Panc1 (cell line): Measurements from ENCODE around the gene SLIT3. TPM values are rescaled to one million over a fixed set of nuclear protein-coding genes. Genes with fewer than 3 reads are reported as not detected.

ENCODE experiments used
- ATAC-seq: fragments of 200-7000 bp; cut with Tn5 transposase; 2 replicates; pipeline ENCODE4 v1.9.1; 2020; ENCODE audit warnings: mild to moderate bottlenecking, moderate library complexity
- BruUV-seq: library from RNA; stranded (reverse); fragments of 400-500 nt; replicated peaks from 2 replicates; lab custom pipeline; 2021; lab: Mats Ljungman, UMichigan
- CTCF ChIA-PET: fragments of 300-600 bp; sonication (Branson Sonifier 250); formaldehyde crosslinking; loops from one replicate; lab custom pipeline; 2022; ENCODE audit warnings: antibody characterized with exemption; lab: Charles Lee
- POLR2A ChIA-PET: fragments of 300-600 bp; sonication (Branson Sonifier 250); formaldehyde crosslinking; loops from one replicate; lab custom pipeline; 2022; ENCODE audit warnings: antibody characterized with exemption; lab: Charles Lee
- DNase-seq: peaks from one replicate; pipeline ENCODE4 v3.0.0-alpha.2; 2010; ENCODE audit warnings: low read depth, low spot score
- H3K27ac ChIP-seq: 2 replicates; pipeline ENCODE4 v1.5.1; 2011; ENCODE audit warnings: mild to moderate bottlenecking, low read length, inconsistent platforms
- H3K27me3 ChIP-seq: fragments of 200-500 bp; sonication (Bioruptor generic); 2 replicates; pipeline ENCODE4 v1.6.0; 2014; ENCODE audit warnings: low read length, inconsistent platforms; ENCODE audit not compliant: control insufficient read depth, insufficient read depth
- H3K36me3 ChIP-seq: fragments of 200-500 bp; sonication (Bioruptor generic); 2 replicates; pipeline ENCODE4 v1.5.1; 2014; ENCODE audit warnings: inconsistent platforms, mild to moderate bottlenecking, low read length, moderate library complexity; ENCODE audit not compliant: control insufficient read depth, insufficient read depth
- H3K4me1 ChIP-seq: 2 replicates; pipeline ENCODE4 v1.5.1; 2011; ENCODE audit warnings: inconsistent platforms, mild to moderate bottlenecking, low read length, moderate library complexity; ENCODE audit not compliant: control insufficient read depth, insufficient read depth
- H3K4me3 ChIP-seq, 2 experiments: 2 replicates each; pipeline ENCODE4 v1.5.1; 2011 to 2012; ENCODE audit warnings: low read depth in 2 of 2, low read length in 2 of 2, mild to moderate bottlenecking in 2 of 2, inconsistent platforms in 1 of 2, moderate library complexity in 1 of 2
- H3K9me3 ChIP-seq: fragments of 200-500 bp; sonication (Bioruptor generic); 2 replicates; pipeline ENCODE4 v1.5.1; 2014; ENCODE audit warnings: low read depth, mild to moderate bottlenecking, inconsistent platforms, low read length, moderate library complexity; ENCODE audit not compliant: control insufficient read depth, insufficient read depth
- CTCF ChIP-seq: fragments of 450-650 bp; IDR thresholded peaks from 2 replicates; pipeline ENCODE4 v1.5.1; 2017; ENCODE audit warnings: mild to moderate bottlenecking
- POLR2AphosphoS5 ChIP-seq: IDR thresholded peaks from 2 replicates; pipeline ENCODE4 v1.6.1; 2012; ENCODE audit warnings: mild to moderate bottlenecking, low read depth, low read length, moderate library complexity
- REST ChIP-seq, 2 experiments: IDR thresholded peaks; 2 replicates each; pipeline ENCODE4 v1.6.1; 2011 to 2012; ENCODE audit warnings: low read depth in 2 of 2, control low read depth in 1 of 2, low read length in 1 of 2, mild to moderate bottlenecking in 1 of 2, moderate library complexity in 1 of 2; ENCODE audit not compliant: insufficient read depth in 1 of 2
- SIN3A ChIP-seq: IDR thresholded peaks from 2 replicates; pipeline ENCODE4 v1.6.1; 2012; ENCODE audit warnings: low read depth, mild to moderate bottlenecking, low read length, moderate library complexity, borderline replicate concordance; ENCODE audit not compliant: insufficient read depth
- TCF7L2 ChIP-seq: IDR thresholded peaks from 2 replicates; pipeline ENCODE4 v1.6.1; 2011; ENCODE audit warnings: mild to moderate bottlenecking, low read depth, low read length, inconsistent platforms
- in situ Hi-C: cut with HindIII; loops from 2 replicates; pipeline ENCODE4 v1.10.0; 2016; ENCODE audit warnings: low sequenced_read_pairs, low pct_unique_long_range_greater_than_20kb
- intact Hi-C: fragments of 100-400 bp; cut with micrococcal nuclease; formaldehyde crosslinking; loops from one replicate; pipeline ENCODE4 v1.10.0; 2022; ENCODE audit not compliant: unreplicated experiment
- total RNA-seq: library from RNA; stranded (reverse); gene quantifications from one replicate; pipeline ENCODE4 v1.2.1, GENCODE V29; 2021; ENCODE audit not compliant: unreplicated experiment

Gene SLIT3
- total RNA-seq, 1 experiment from 2014 or later = 26.4 TPM

GRCh38 chr5:169168280-169168679 is 132.7 kb downstream of the SLIT3 start:
- Histone ChIP-seq H3K4me1 (no peaks in the 10 kb centered on the region), H3K27ac (no peak overlapping the region), H3K9me3 (no peaks in the 10 kb centered on the region), H3K27me3 (no peaks in the 10 kb centered on the region), H3K36me3 (no peaks in the 10 kb centered on the region), H3K4me3 (no peak overlapping the region)
- BruUV-seq = no TSS peak
- in situ Hi-C loops = no loop called here
- TF ChIP-seq TCF7L2 (no peak), CTCF (no peak), REST (IDR thresholded peaks at IDR 0.05; ENCODE audit: insufficient read depth in 1 of 2, low read depth in 2 of 2, low read length in 1 of 2) (no peak), POLR2AphosphoS5 (no peak), SIN3A (no peak)
- ATAC-seq (no peak), DNase-seq (no peak)
- ChIA-PET CTCF (no interaction called here), POLR2A (no interaction called here)
- intact Hi-C loops = no loop called here

GRCh38 chr5:169166078-169166477 is 134.9 kb downstream of the SLIT3 start:
- POLR2A ChIA-PET = no interaction called here
- Histone ChIP-seq H3K27ac (no peak overlapping the region), H3K27me3 (no peaks in the 10 kb centered on the region), H3K9me3 (no peaks in the 10 kb centered on the region), H3K4me1 (peaks cover 2% of the 10 kb centered on the region; the same call in 1 of the 2 replicates), H3K4me3 (no peak overlapping the region), H3K36me3 (no peaks in the 10 kb centered on the region)
- ATAC-seq (no peak), DNase-seq (no peak)
- in situ Hi-C loops (no loop called here), intact Hi-C loops (no loop called here)
- CTCF ChIA-PET = no interaction called here
- TF ChIP-seq REST (IDR thresholded peaks at IDR 0.05; ENCODE audit: insufficient read depth in 1 of 2, low read depth in 2 of 2, low read length in 1 of 2) (no peak), POLR2AphosphoS5 (no peak), CTCF (no peak), SIN3A (no peak), TCF7L2 (no peak)
- BruUV-seq = no TSS peak
